Measurements from ENCODE around the gene RFTN1.

RFTN1 gene

DNA sequence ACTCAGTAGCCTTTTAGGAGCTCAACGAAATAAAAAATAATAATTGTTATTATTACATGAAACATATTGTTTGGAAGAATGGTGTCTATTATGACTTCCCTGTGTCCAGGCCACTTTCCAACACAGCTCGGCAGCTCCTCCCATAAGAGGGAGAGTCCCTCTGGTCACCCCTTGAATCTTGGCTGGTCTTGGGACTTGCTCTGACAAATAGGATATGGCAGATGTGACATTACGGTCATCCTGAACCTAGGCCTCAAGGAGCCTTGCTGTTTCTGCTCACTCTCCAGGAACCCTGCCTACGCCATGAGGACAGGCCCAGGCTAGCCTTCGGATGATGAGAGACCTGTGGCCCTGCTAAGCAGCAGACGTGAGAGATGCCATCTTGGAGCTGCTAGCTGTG, 176.7 kb downstream of the RFTN1 start:
- H3K4me3 Mint-ChIP-seq: no peak overlapping the region
- peaks cover 57% of the 10 kb centered on the region for H3K4me1 Mint-ChIP-seq
- no peak for ATAC-seq
- peak overlapping the region; percentile 90 for H3K27ac Mint-ChIP-seq
- DNase-seq (ENCODE audit: low spot score in 2 of 2): no peak
- H3K9me3 Mint-ChIP-seq: peaks cover 7% of the 10 kb centered on the region
- H3K36me3 Mint-ChIP-seq: peaks cover 77% of the 10 kb centered on the region

DNA sequence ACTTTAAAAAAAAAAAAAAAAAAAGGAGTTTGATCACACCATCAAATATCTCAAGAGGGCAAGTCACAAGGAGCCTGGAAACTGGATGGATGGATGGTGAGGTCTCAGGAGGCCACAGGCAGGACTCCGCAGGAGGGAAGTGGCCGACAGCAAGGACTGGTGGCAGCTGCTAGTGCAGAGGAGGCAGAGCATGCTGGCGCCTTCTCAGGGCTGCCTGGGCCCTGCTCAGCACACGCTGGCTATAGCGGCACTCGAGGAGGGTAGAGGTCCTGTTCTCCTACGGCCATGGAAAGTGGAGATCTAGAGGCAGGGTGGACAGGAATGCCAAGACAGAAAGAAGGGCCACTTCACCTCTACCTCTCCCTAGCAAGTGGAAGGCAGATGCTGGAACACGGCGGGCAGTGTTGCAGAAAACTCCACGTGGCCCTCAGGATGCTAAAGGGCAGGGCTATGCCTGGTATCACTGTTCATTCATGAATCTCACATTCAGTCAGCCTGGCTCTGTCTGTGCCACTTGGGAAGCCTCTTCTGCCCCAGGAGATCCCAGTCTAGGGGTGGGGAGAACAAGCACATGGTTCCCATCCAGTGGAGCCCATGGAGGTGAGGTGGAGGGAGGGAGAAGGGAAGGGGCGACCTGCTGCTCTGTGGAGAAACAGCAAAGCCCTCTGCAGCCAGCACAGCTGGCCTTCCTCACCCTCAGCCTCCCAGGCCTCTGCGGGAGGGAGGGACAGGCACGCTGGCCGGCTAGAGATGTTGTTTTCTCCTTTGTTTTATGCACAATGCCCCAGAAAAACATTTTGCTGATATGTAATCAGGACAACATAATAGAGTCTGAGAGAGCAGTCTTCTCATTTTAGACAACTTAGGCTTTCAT, 177.5 kb downstream of the RFTN1 start:
- Mint-ChIP-seq H3K36me3 (peaks cover 85% of the 10 kb centered on the region), H3K27ac (peak overlapping the region; percentile 90), H3K4me1 (peaks cover 57% of the 10 kb centered on the region), H3K9me3 (peaks cover 11% of the 10 kb centered on the region), H3K4me3 (no peak overlapping the region)
- no peak for ATAC-seq
- DNase-seq (ENCODE audit: low spot score in 2 of 2): no peak

DNA sequence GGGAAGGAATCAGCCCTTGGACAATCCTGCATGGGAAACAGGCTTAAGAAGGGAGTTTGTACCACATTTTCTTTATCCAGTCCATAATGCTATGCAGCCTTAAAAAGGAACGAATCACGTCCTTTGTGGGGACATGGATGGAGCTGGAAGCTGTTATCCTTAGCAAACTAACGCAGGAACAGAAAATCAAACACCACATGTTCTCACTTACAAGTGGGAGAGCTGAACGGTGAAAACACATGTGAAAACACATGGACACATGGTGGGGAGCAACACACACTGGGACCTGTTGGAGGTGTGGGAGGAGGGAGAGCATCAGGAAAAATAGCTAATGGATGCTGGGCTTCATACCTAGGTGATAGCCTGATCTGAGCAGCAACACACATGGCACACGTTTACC, 178.2 kb downstream of the RFTN1 start:
- no peak overlapping the region for H3K4me3 Mint-ChIP-seq

DNA sequence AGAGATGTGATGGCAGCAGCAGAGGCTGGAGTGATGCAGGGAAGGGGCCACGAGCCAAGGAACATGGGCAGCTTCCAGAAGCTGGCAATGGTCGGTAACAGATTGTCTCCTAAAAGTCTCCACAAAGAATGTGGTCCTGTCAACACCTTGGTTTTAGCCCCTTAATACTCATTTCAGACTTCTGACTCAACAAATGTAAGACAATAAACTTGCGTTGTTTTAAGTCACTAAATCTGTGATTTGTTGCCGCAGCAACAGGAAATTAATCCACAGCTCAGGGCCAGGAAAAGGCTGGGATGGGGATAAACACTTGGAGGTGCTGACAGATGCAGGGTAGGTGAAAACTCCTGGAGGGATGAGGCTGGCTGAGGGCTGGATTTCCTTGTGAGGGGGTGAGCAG, 178.6 kb downstream of the RFTN1 start:
- Mint-ChIP-seq H3K4me3 (no peak overlapping the region), H3K9me3 (peaks cover 11% of the 10 kb centered on the region), H3K27ac (peak overlapping the region; percentile 90), H3K36me3 (peaks cover 90% of the 10 kb centered on the region), H3K4me1 (peaks cover 52% of the 10 kb centered on the region)
- ATAC-seq (no peak), DNase-seq (ENCODE audit: low spot score in 2 of 2) (no peak)

More for the DNA sequence above, 178.2 kb downstream of the RFTN1 start:
- H3K27ac Mint-ChIP-seq: peak overlapping the region; percentile 90
- ATAC-seq: no peak
- peaks cover 56% of the 10 kb centered on the region for H3K4me1 Mint-ChIP-seq
- peaks cover 11% of the 10 kb centered on the region for H3K9me3 Mint-ChIP-seq
- H3K36me3 Mint-ChIP-seq: peaks cover 88% of the 10 kb centered on the region
- no peak for DNase-seq (ENCODE audit: low spot score in 2 of 2)

DNA sequence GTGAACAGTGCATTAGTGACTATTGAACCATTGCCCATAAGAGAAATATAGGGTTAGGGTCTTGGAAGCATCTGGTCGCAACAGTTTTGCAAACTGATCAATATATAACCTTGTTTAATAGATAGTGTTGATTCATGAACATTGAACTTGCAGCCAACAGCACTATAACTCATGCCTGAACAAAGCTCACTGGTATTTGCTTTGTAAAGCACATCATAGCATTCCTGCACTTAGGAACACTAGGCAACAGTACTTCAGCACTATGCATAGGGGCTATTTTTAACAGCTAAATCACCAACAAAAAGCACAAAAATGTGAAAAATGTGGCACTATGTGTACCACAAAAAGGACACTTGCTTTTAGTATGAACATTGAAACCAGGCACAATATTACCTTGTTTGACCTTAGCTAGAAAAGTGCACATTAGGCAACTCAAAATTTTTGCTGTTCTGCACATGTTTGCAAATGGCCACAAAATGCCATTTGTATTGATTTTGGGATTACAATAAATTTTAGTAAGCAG, 180.5 kb downstream of the RFTN1 start:
- Mint-ChIP-seq H3K9me3 (peaks cover 11% of the 10 kb centered on the region), H3K4me3 (no peak overlapping the region), H3K36me3 (peaks cover 93% of the 10 kb centered on the region), H3K4me1 (peaks cover 33% of the 10 kb centered on the region), H3K27ac (no peak overlapping the region)
- ATAC-seq (no peak), DNase-seq (ENCODE audit: low spot score in 2 of 2) (no peak)

DNA sequence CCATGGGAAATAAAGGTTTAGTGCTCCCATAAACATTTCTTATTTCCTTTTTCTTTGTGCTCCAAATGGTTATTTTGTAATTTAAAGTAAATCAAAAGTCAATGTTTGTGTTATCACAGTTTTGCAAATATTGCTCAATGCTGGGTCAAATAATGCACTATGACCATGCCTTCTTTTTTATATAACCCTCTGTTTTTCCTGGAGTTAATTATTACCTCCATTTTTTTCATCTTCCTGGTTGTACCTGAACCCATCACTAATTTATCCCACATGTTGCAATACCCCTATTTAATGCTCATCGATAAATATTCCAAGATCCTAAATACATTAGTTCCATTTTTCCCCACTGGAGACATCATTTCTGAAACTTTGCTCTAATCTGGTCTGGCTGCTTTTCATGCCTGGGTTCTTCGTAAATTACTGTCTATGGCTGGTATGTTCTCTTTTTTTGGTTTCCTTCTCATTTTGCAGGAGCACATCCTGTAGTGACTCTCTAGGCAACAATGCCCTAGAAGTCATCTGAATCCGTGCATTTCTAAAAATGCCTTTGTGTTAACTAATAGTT, 182.1 kb downstream of the RFTN1 start:
- peaks cover 11% of the 10 kb centered on the region for H3K9me3 Mint-ChIP-seq
- no peak overlapping the region for H3K4me3 Mint-ChIP-seq
- peaks cover 92% of the 10 kb centered on the region for H3K36me3 Mint-ChIP-seq
- H3K4me1 Mint-ChIP-seq: peaks cover 28% of the 10 kb centered on the region
- H3K27ac Mint-ChIP-seq: no peak overlapping the region
- DNase-seq (ENCODE audit: low spot score in 2 of 2): no peak
- ATAC-seq: no peak

DNA sequence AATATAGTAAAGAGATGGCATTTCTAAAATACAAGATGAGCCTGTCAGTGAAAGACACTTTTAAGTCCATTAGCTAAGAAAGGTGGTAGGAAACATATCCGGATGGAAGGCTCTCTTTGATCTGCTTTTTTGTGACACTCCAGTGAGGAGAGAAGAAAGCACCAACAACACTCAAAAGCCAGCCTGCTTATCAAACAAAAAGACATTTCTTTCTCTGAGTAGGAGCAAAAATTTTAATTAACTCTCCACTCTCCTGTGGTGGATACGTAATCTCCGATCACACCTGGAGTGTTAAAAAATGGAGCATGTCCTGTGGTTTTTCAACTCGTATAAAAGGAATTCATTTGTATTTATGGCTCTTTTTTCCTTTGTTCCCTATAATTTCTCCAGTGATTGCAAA, 183.1 kb downstream of the RFTN1 start:
- no peak overlapping the region for H3K4me3 Mint-ChIP-seq
- DNase-seq (ENCODE audit: low spot score in 2 of 2): no peak
- peaks cover 25% of the 10 kb centered on the region for H3K4me1 Mint-ChIP-seq
- ATAC-seq: no peak
- peaks cover 11% of the 10 kb centered on the region for H3K9me3 Mint-ChIP-seq
- H3K36me3 Mint-ChIP-seq: peaks cover 90% of the 10 kb centered on the region
- H3K27ac Mint-ChIP-seq: no peak overlapping the region

DNA sequence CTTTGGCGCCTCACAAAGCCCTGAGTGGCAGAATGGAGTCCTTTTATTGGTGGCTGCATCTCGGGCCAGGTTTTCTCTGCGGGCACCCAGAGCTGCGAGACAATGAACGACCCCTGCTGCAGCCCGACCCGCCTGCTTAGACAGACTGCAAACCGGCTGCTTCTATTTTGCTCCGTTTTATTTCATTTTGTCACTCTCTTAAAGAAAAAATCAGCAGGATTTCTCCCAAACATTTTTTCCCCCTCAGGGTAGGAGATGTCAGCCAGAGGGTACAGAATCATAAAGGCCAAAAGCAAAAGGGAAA, 183.7 kb downstream of the RFTN1 start:
- DNase-seq (ENCODE audit: low spot score in 2 of 2): no peak

DNA sequence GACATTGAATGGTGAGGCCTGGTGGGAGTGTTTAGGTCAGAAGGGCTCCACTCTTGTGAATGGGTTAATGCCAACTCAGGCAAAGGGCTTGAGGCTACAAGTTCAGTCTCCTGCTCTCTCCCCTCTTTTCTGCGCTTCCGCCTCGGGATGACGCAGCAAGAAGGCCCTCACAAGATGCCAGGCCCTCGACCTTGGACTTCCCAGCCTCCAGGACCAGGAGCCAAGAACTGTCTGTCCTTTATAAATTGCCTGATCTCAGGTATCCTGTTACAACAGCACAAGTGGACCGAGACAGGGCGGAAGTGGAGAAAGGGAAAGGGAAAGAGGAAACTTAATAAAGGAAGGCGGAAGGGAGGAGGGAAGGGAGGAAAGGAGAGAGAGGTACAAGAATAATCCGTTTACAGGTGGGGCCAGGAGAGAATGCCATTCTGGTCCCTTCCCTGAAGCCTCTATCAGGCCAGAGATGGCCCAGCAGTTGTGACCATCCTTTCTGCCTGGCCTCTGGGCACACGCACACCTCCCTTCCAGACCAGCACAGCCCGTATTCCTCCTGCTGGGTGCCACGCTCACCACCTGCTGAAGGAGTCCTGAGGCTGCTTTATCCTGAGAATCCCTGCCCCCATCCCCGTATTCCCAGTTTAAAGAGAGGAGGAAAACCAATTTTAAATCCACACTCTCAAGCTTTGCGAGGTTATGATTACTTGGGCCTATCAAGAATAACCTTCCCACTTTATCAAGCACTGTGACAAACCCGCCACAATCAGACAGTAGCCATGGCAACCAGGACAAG, 184.3 kb downstream of the RFTN1 start:
- H3K36me3 Mint-ChIP-seq: peaks cover 90% of the 10 kb centered on the region
- no peak overlapping the region for H3K4me3 Mint-ChIP-seq
- no peak for ATAC-seq
- H3K9me3 Mint-ChIP-seq: peaks cover 11% of the 10 kb centered on the region
- DNase-seq (ENCODE audit: low spot score in 2 of 2): no peak
- H3K4me1 Mint-ChIP-seq: peaks cover 16% of the 10 kb centered on the region
- H3K27ac Mint-ChIP-seq: peak overlapping the region; percentile 69

More for the DNA sequence above, 183.7 kb downstream of the RFTN1 start:
- Mint-ChIP-seq H3K36me3 (peaks cover 90% of the 10 kb centered on the region), H3K27ac (no peak overlapping the region), H3K9me3 (peaks cover 11% of the 10 kb centered on the region), H3K4me3 (no peak overlapping the region), H3K4me1 (peaks cover 21% of the 10 kb centered on the region)
- ATAC-seq: no peak

DNA sequence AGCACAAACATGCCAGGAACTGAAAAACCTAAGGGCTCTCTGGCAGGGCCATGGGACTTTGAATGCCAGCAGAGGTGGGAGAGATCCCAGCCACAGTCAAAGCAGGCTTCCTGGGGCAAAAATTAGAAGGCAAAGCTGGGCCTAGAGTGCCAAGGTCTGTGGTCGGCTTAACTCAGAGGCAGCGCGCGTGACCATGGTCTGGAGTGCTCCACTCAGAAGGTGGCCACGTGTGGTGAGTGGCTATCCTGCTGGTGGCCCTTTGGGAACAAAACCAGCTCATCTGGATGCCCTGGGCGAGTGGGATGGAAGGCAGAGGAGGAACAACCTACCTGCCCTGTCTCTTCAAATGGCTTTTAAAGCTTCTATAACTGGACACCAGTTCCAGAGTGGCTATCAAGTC, 185.4 kb downstream of the RFTN1 start:
- Mint-ChIP-seq H3K36me3 (peaks cover 89% of the 10 kb centered on the region), H3K4me1 (peaks cover 14% of the 10 kb centered on the region), H3K4me3 (no peak overlapping the region), H3K27ac (peak overlapping the region; percentile 69), H3K9me3 (peaks cover 11% of the 10 kb centered on the region)
- ATAC-seq (no peak), DNase-seq (ENCODE audit: low spot score in 2 of 2) (no peak)

DNA sequence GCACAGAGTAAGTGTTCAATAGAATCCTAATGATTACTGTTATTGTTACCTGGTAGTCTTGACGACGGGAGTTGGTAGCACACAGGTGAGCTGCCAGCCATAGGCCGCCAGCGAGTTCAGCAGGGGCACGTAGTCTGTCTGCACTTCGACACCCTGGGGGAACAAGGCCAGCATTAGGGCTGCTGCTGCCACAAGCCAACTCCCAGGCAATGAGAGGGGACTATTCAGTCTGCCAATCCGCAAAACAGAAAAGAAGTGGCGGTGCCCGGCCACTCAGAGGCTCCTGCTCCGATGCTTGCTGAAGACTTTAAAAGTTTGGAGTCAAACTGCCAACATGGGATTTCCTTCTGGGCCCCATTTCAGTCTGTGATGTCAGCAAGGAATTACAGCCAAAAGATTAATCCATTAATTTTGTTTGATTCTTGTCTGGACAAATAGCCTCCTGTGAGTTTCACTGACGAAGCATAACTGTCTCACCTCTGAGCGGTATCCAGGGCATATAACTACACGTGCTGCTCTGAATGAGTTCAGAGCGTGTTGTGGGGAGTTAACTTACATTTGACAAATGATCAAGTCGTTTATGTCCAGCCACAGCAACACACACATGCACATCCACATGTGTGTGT, 186.7 kb downstream of the RFTN1 start:
- DNase-seq (ENCODE audit: low spot score in 2 of 2): no peak
- Mint-ChIP-seq H3K4me3 (no peak overlapping the region), H3K9me3 (peaks cover 4% of the 10 kb centered on the region), H3K36me3 (peaks cover 89% of the 10 kb centered on the region), H3K27ac (peak overlapping the region; percentile 69), H3K4me1 (peaks cover 6% of the 10 kb centered on the region)
- no peak for ATAC-seq

DNA sequence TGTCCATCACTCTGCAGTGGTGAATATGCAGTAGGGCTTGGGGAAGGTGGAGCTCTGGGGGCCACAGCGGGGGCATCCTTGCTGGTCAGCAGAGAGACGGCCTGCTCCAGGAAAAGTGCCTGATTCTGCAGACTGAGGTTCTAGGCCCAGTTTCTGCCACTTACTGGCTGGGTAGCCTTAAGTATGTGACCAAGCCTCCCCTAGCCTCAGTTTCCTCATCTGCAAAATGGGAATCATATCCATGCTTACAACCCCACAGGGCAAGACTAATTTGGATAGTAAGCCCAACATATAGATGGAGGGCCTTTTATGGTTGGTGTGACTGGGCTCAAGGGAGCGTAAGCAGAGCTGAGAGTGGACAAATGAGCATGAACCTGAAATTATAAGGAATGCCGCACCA, 187.6 kb downstream of the RFTN1 start:
- no peaks in the 10 kb centered on the region for H3K9me3 Mint-ChIP-seq
- H3K27ac Mint-ChIP-seq: no peak overlapping the region

DNA sequence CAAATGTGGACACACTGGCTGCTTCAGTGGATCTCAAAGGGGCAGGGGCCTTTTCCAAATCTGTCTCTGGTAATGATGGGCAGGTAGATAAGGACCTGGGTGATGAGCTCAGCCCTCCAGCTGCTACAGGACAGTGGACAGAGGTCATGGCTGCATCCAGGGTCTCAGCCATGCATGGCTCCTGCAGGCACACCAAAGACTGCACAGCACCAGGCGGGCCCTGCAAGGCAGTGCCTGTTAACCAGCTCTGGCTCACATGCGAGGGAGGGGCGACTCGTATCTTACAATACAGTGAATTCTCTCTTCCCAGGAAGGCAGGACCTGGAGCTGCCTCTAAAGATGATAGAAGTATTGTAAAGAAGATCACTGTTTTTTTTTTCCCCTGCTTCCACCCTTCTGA, 189.8 kb downstream of the RFTN1 start:
- Mint-ChIP-seq H3K9me3 (no peaks in the 10 kb centered on the region), H3K4me1 (peaks cover 33% of the 10 kb centered on the region), H3K27ac (peak overlapping the region; percentile 48), H3K4me3 (no peak overlapping the region), H3K36me3 (peaks cover 94% of the 10 kb centered on the region)
- ATAC-seq (no peak), DNase-seq (ENCODE audit: low spot score in 2 of 2) (no peak)

More for the DNA sequence above, 187.6 kb downstream of the RFTN1 start:
- Mint-ChIP-seq H3K36me3 (peaks cover 89% of the 10 kb centered on the region), H3K4me1 (peaks cover 12% of the 10 kb centered on the region), H3K4me3 (no peak overlapping the region)
- DNase-seq (ENCODE audit: low spot score in 2 of 2) (no peak), ATAC-seq (no peak)

DNA sequence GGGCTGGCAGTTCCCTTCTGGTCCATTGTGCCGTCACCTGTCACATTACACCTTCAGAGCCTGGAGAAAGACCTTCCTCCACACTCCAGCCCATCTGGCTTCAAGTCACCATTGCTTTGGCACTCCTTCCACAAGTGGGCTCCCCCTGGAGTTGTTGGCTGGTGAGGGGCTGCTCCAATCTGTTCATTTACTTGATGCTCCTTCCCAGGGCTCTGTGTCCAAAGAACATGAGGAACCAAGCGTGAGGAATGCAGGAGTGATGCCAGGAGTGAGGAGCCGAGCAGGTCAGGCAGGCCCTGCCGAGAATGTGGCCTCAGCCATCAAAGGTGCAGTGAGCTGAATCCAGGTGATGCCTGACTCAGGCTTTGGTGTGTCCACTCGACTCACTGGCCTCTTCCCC, 191.3 kb downstream of the RFTN1 start:
- peaks cover 90% of the 10 kb centered on the region for H3K36me3 Mint-ChIP-seq
- H3K4me3 Mint-ChIP-seq: no peak overlapping the region
- ATAC-seq (no peak), DNase-seq (ENCODE audit: low spot score in 2 of 2) (no peak)
- H3K27ac Mint-ChIP-seq: peak overlapping the region; percentile 48
- H3K9me3 Mint-ChIP-seq: no peaks in the 10 kb centered on the region
- H3K4me1 Mint-ChIP-seq: peaks cover 36% of the 10 kb centered on the region

DNA sequence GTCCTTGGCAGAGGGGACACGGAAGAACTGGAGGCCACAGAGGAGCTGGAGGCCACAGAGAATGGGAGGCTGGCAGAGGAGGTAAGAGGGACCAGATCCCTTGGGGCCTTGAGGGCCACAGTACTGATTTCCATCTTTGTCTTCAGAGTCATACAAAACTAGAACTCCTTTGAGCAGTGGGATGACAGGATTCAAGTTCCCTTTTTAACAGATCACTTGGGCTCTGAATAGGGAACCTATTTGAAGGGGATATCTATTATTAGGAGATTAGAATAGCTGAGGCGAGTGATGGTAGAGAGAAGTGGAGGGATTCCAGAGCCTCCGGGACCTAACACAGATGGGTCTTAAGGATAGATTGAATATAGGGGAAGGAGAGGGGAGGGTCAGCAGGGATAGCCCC, 192.8 kb downstream of the RFTN1 start:
- DNase-seq (ENCODE audit: low spot score in 2 of 2) (peak in 1 of 2 donors; percentile 46), ATAC-seq (no peak)
- H3K4me1 Mint-ChIP-seq: peaks cover 50% of the 10 kb centered on the region
- H3K9me3 Mint-ChIP-seq: no peaks in the 10 kb centered on the region
- H3K36me3 Mint-ChIP-seq: peaks cover 92% of the 10 kb centered on the region
- H3K4me3 Mint-ChIP-seq: no peak overlapping the region
- H3K27ac Mint-ChIP-seq: peak overlapping the region; percentile 48
